Osteocyte (in vitro differentiated cells): Measurements from ENCODE around the gene CHL1. TPM values are rescaled to one million over a fixed set of nuclear protein-coding genes. Genes with fewer than 3 reads are reported as not detected.
"Not testable (repeated sequence)": the region's sequence is repeated elsewhere in the genome, so short reads cannot be mapped to it uniquely, and the experiment has no call there.

ENCODE experiments used
- DNase-seq: peaks from one replicate; pipeline ENCODE4 v3.0.0; 2021; ENCODE audit warnings: mixed read lengths; ENCODE audit not compliant: unreplicated experiment; ENCODE audit errors: extremely low spot score
- H3K27ac Mint-ChIP-seq: one replicate; pipeline ENCODE4 v1.8.0; 2021; ENCODE audit warnings: mild to moderate bottlenecking, mixed read lengths; ENCODE audit not compliant: unreplicated experiment
- H3K27me3 Mint-ChIP-seq: one replicate; pipeline ENCODE4 v1.8.0; 2021; ENCODE audit warnings: mixed read lengths; ENCODE audit not compliant: unreplicated experiment
- H3K36me3 Mint-ChIP-seq: one replicate; pipeline ENCODE4 v1.8.0; 2021; ENCODE audit warnings: mixed read lengths; ENCODE audit not compliant: unreplicated experiment
- H3K4me1 Mint-ChIP-seq: one replicate; pipeline ENCODE4 v1.8.0; 2021; ENCODE audit warnings: mixed read lengths; ENCODE audit not compliant: unreplicated experiment
- H3K4me3 Mint-ChIP-seq: one replicate; pipeline ENCODE4 v1.8.0; 2021; ENCODE audit warnings: mild to moderate bottlenecking, moderate library complexity, mixed read lengths; ENCODE audit not compliant: unreplicated experiment
- H3K9me3 Mint-ChIP-seq: one replicate; pipeline ENCODE4 v1.8.0; 2021; ENCODE audit warnings: mixed read lengths; ENCODE audit not compliant: unreplicated experiment
- total RNA-seq: library from RNA; stranded (reverse); gene quantifications from 2 replicates; pipeline ENCODE4 v1.2.1, GENCODE V29; 2021
- TF ChIP-seq, protein P1 (sequence below): fragments of 200-600 bp; sonication (generic); IDR thresholded peaks from 2 replicates; pipeline ENCODE4 v1.5.0; 2021; ENCODE audit warnings: antibody characterized with exemption, mild to moderate bottlenecking, moderate library complexity

Gene CHL1
- total RNA-seq, 1 donor from 2014 or later = not detected

DNA sequence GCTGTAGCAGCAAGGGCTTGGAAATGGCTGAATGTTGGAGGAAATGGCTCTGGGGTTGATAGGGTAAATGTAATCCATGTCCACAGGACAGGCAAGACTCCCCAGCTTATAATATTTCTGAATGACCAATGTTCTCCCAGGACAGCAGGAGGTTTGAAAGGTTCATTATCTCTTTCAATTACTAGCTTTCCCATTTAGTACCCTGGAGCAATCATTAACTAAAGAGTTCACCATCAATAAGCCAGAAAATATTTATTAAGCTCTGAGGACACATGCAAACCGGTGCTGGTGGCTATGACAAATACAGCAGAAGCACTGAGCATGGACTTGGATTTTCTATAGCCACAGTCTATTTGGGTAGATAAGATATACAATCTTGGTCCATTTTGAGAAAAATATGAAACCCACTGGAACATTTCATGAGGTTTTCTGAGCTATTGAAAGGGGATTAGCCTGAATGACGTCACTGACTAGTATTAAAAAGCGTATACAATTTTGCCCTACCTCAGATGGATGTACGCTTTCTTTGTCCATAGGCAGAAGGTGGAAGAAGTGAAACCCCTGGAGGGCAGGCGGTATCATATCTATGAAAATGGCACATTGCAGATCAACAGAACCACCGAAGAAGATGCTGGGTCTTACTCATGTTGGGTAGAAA lies 166.2 kb downstream of the CHL1 start:
- DNase-seq = no peak
- peaks cover 12% of the 10 kb centered on the region for H3K9me3 Mint-ChIP-seq
- no peaks in the 10 kb centered on the region for H3K4me1 Mint-ChIP-seq
- H3K4me3 Mint-ChIP-seq = no peak overlapping the region
- no peak overlapping the region for H3K27ac Mint-ChIP-seq
- no peaks in the 10 kb centered on the region for H3K27me3 Mint-ChIP-seq
- H3K36me3 Mint-ChIP-seq = no peaks in the 10 kb centered on the region
- TF ChIP-seq, protein P1, sequence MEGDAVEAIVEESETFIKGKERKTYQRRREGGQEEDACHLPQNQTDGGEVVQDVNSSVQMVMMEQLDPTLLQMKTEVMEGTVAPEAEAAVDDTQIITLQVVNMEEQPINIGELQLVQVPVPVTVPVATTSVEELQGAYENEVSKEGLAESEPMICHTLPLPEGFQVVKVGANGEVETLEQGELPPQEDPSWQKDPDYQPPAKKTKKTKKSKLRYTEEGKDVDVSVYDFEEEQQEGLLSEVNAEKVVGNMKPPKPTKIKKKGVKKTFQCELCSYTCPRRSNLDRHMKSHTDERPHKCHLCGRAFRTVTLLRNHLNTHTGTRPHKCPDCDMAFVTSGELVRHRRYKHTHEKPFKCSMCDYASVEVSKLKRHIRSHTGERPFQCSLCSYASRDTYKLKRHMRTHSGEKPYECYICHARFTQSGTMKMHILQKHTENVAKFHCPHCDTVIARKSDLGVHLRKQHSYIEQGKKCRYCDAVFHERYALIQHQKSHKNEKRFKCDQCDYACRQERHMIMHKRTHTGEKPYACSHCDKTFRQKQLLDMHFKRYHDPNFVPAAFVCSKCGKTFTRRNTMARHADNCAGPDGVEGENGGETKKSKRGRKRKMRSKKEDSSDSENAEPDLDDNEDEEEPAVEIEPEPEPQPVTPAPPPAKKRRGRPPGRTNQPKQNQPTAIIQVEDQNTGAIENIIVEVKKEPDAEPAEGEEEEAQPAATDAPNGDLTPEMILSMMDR = no peak

DNA sequence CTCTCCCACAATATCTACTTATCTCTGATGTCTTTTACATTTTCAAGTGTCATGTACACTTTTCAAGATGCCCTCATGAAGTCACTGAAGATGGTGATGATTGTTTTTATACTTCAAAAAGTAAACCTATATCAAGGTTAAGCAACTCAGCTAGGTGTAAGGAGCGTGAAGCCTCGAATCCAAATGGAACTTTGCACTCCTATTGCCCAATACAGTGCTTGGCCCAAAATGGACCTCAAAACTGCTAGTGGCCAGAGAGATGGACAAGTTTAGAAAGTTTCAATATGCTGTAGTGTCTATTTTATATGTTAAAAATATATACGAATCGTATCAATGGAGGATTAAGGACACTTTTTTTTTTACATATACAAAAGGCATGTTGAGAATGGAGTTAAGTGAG lies 167.7 kb downstream of the CHL1 start:
- Mint-ChIP-seq H3K36me3 (no peaks in the 10 kb centered on the region), H3K4me3 (no peak overlapping the region), H3K27me3 (no peaks in the 10 kb centered on the region), H3K4me1 (no peaks in the 10 kb centered on the region), H3K9me3 (peaks cover 18% of the 10 kb centered on the region), H3K27ac (no peak overlapping the region)
- no peak for DNase-seq
- TF ChIP-seq, protein P1 = no peak

DNA sequence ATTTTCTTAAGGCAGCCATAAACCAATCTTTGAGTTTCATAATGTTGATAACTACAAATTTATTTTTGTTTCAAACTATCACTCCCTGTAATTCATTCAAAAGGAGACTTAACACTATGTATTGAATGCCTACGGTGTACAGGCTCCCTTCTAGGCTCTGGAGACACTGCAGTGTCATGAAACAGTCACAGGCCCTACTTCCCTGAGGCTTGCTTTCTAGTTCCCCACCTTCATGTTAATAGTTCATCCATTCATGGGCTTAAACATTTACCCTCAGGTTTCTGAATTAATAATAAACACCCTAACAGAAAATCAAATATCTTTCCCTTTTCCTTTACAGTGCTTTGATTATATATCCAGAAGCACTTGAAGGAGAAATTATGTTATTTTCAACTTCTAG lies 168.7 kb downstream of the CHL1 start:
- Mint-ChIP-seq H3K27ac (no peak overlapping the region), H3K4me3 (no peak overlapping the region), H3K4me1 (no peaks in the 10 kb centered on the region), H3K9me3 (peaks cover 24% of the 10 kb centered on the region), H3K27me3 (no peaks in the 10 kb centered on the region), H3K36me3 (no peaks in the 10 kb centered on the region)
- no peak for DNase-seq
- TF ChIP-seq, protein P1 = no peak

DNA sequence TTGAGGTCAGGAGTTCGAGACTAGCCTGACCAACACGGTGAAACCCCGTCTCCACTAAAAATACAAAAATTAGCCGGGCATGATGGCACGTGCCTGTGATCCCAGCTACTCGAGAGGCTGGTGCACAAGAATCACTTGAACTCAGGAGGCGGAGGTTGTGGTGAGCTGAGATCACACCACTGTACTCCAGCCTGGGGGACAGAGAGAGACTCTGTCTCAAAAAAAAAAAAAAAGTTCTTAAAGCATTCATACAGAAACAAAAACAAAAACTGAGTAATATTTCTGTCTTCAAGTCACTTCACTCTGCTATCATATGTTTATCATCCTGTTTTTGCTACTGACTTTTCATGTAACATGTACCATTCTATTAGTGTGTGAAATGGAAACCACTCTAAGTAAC lies 169.7 kb downstream of the CHL1 start:
- H3K27ac Mint-ChIP-seq, DNase-seq, H3K36me3 Mint-ChIP-seq, H3K4me1 Mint-ChIP-seq, H3K27me3 Mint-ChIP-seq, H3K4me3 Mint-ChIP-seq: not testable (repeated sequence)
- H3K9me3 Mint-ChIP-seq = peaks cover 31% of the 10 kb centered on the region

DNA sequence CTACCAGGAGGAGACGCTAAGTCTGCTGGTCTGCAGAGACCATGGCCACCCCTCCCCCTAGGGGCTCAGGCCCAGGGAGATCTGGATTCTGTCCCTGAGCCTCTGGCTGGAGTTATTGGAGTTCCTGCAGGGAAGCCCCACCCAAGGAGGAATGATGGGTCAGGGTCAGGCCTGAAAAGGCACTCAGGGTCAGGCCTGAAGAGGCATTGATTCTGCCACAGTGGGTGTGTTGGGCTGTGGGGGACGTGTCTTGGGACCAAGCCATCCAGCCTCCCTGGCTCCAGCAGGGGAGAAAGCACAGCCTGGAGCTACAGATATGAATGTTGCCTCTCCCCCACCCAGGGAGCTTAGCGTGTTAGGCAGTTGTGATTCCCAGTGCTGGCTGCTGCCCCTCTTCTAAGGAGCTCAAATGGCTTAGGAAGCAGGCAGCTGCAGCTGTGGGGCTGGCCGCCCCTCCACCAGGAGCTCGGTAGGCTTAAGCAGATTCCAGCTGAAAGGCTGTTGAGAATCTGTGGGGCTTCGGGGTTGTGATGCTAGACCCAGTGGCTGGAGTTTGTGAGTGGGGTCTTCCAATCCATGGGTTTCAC lies 176.7 kb downstream of the CHL1 start:
- Mint-ChIP-seq H3K27me3 (no peaks in the 10 kb centered on the region), H3K36me3 (no peaks in the 10 kb centered on the region), H3K4me3 (no peak overlapping the region), H3K9me3 (peaks cover 18% of the 10 kb centered on the region), H3K27ac (no peak overlapping the region), H3K4me1 (no peaks in the 10 kb centered on the region)
- TF ChIP-seq, protein P1 = no peak
- DNase-seq = no peak
